Lung (tissue), 12 donors: ENCODE measurements around the gene JOSD2. TPM values are rescaled to one million over a fixed set of nuclear protein-coding genes. Genes with fewer than 3 reads are reported as not detected.

Experiments
- ATAC-seq: fragments of 200-7000 bp; cut with Tn5 transposase; one replicate; pipeline ENCODE4 v1.9.1; 2020; ENCODE audit warnings: moderate number of reproducible peaks; ENCODE audit not compliant: insufficient read depth, low FRiP score
- DNase-seq, 3 donors: peaks; one replicate each; pipeline ENCODE4 v3.0.0-alpha.2; 2013 to 2017
- H3K27ac ChIP-seq, 2 donors: one replicate each; pipeline ENCODE4 v1.5.1; 2013; ENCODE audit warnings: mild to moderate bottlenecking in 2 of 2, moderate library complexity in 2 of 2, control low read depth in 1 of 2, inconsistent platforms in 1 of 2, low read depth in 1 of 2, low read length in 1 of 2
- H3K27me3 ChIP-seq, 3 donors: one replicate each; pipeline ENCODE4 v1.5.1; 2013; ENCODE audit warnings: low read length in 2 of 3; ENCODE audit not compliant: control insufficient read depth in 3 of 3, insufficient read depth in 3 of 3
- H3K36me3 ChIP-seq, 4 donors: one replicate each; pipeline ENCODE4 v1.5.1; 2013; ENCODE audit warnings: low read length in 4 of 4, mild to moderate bottlenecking in 1 of 4, moderate library complexity in 1 of 4; ENCODE audit not compliant: control insufficient read depth in 4 of 4, insufficient read depth in 4 of 4
- H3K4me1 ChIP-seq, 5 donors: one replicate each; pipeline ENCODE4 v1.5.1; 2013; ENCODE audit warnings: low read length in 5 of 5, mild to moderate bottlenecking in 2 of 5, moderate library complexity in 1 of 5; ENCODE audit not compliant: control insufficient read depth in 5 of 5, insufficient read depth in 5 of 5
- H3K4me3 ChIP-seq: one replicate; pipeline ENCODE4 v1.5.1; 2013; ENCODE audit warnings: mild to moderate bottlenecking, control low read depth, moderate library complexity
- H3K9ac ChIP-seq, 2 donors: one replicate each; pipeline ENCODE4 v1.5.1; 2013; ENCODE audit warnings: low read length in 2 of 2, control low read depth in 1 of 2; ENCODE audit not compliant: insufficient read depth in 1 of 2
- H3K9me3 ChIP-seq, 4 donors: one replicate each; pipeline ENCODE4 v1.5.1; 2013; ENCODE audit warnings: low read length in 3 of 4, mild to moderate bottlenecking in 1 of 4, moderate library complexity in 1 of 4; ENCODE audit not compliant: control insufficient read depth in 4 of 4, insufficient read depth in 3 of 4
- WGBS, 2 donors: extraction: QIAGEN DNeasy Blood & Tissue Kit; methylation state at CpG; one replicate each; pipeline ENCODE4 v1.1.7; 2013; 5-methylcytosine and 5-hydroxymethylcytosine counted together
- polyA plus RNA-seq, 2 donors: library from polyadenylated mRNA; stranded (reverse); fragments of 200-250 nt; gene quantifications; one replicate each; pipeline ENCODE4 v1.2.1, GENCODE V29; 2013
- total RNA-seq, 2 donors: library from RNA; depleted of rRNA in 1 of 2; stranded (reverse); fragments of >200 nt in 1 of 2; gene quantifications; one replicate each; pipeline ENCODE4 v1.2.1, GENCODE V29; 2014 to 2021
- TF ChIP-seq, protein P1 (sequence below): IDR thresholded peaks from 2 replicates; pipeline ENCODE4 v1.5.1; 2012; ENCODE audit warnings: mild to moderate bottlenecking; ENCODE audit errors: control extremely low read depth, extremely low read depth
- donor health status: control.
- donor health status: control.
- donor health status: Bipolar disorder and iron deficiency.
- donor health status: healthy.
- donor health status: DM: yes; HTN: yes; CAD: no.

The JOSD2 gene
- total and polyA plus RNA-seq, 4 donors = 9.8 to 76.8 (median 63.5) TPM

DNA sequence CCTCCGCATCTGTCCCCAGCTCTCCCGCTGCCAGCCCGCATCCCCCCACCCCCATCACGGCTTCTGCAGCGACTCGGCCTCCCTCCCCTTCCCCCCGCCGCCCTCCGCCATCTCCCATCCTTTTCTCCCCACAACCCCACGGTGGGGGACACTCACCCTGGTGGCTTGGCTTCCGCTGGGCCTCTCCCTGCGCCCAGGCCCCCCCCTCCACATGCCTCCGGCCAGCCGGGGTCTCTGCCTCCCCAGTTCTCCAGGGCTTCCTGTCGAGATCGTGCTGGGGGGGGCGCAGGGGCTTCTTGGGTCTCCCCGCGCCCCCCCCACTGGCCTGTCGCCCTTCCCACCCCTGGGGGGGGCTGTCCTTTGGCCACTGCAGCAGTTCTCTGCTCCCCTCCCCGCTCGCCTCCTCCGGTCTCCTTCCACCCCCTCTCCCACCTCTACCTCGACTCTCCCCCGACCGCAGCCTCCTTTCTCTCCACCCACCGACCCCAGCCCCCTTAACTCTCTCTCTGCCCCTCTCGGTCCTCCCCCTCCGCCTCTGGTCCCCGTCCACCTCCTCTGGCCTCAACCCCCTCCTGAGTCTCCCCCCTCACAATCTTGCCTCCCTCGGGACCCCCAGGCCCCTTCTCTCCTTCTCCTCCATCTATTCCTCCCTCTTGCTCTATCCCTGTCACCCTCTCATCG is 40.2 kb upstream of the JOSD2 start:
- Histone ChIP-seq H3K27me3 (peaks cover 0 to 25% (median 3%) of the 10 kb centered on the region in 3 donors), H3K4me3 (no peak overlapping the region), H3K4me1 (peaks cover 0 to 21% (median 0%) of the 10 kb centered on the region in 5 donors), H3K27ac (no peak overlapping the region), H3K9ac (peak overlapping the region; percentile 19 to 51), H3K9me3 (peaks cover 0 to 4% (median 0%) of the 10 kb centered on the region in 4 donors), H3K36me3 (no peaks in the 10 kb centered on the region)
- 4 to 5% methylated on average over 31 to 32 of the region's 32 CpGs for WGBS, 2 donors
- ATAC-seq (no peak), DNase-seq (peak in 2 of 3 donors; percentile 24 to 51)
- TF ChIP-seq, protein P1, sequence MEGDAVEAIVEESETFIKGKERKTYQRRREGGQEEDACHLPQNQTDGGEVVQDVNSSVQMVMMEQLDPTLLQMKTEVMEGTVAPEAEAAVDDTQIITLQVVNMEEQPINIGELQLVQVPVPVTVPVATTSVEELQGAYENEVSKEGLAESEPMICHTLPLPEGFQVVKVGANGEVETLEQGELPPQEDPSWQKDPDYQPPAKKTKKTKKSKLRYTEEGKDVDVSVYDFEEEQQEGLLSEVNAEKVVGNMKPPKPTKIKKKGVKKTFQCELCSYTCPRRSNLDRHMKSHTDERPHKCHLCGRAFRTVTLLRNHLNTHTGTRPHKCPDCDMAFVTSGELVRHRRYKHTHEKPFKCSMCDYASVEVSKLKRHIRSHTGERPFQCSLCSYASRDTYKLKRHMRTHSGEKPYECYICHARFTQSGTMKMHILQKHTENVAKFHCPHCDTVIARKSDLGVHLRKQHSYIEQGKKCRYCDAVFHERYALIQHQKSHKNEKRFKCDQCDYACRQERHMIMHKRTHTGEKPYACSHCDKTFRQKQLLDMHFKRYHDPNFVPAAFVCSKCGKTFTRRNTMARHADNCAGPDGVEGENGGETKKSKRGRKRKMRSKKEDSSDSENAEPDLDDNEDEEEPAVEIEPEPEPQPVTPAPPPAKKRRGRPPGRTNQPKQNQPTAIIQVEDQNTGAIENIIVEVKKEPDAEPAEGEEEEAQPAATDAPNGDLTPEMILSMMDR = no peak

DNA sequence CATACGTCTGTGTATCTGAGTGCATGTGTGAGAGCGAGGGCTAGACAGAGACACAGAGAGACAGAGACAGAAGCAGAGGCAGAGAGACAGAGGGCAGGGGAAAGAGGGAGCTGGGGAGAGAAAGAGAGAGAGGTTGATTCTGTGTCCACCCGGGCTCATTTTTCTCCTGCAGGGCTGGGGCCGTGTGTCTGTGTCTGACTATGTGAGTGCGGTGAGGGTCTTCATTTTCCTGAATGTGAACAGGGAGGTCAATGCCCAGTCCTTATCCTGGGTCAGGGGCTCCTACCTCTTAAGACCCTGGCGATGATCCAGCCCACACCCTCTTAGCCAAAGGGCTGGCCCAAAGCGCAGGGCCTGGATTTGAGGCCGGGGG is 39.6 kb upstream of the JOSD2 start:
- Histone ChIP-seq H3K4me1 (peaks cover 0 to 21% (median 0%) of the 10 kb centered on the region in 5 donors), H3K27me3 (peaks cover 0 to 25% (median 3%) of the 10 kb centered on the region in 3 donors), H3K27ac (no peak overlapping the region), H3K9me3 (peaks cover 0 to 4% (median 0%) of the 10 kb centered on the region in 4 donors), H3K36me3 (no peaks in the 10 kb centered on the region), H3K9ac (peak overlapping the region in 1 of 2 donors; percentile 67), H3K4me3 (no peak overlapping the region)
- WGBS, 2 donors = 39 to 43% methylated on average over 6 to 8 of the region's 8 CpGs
- TF ChIP-seq, protein P1 = no peak
- DNase-seq (peak in 1 of 3 donors; percentile 32), ATAC-seq (no peak)

DNA sequence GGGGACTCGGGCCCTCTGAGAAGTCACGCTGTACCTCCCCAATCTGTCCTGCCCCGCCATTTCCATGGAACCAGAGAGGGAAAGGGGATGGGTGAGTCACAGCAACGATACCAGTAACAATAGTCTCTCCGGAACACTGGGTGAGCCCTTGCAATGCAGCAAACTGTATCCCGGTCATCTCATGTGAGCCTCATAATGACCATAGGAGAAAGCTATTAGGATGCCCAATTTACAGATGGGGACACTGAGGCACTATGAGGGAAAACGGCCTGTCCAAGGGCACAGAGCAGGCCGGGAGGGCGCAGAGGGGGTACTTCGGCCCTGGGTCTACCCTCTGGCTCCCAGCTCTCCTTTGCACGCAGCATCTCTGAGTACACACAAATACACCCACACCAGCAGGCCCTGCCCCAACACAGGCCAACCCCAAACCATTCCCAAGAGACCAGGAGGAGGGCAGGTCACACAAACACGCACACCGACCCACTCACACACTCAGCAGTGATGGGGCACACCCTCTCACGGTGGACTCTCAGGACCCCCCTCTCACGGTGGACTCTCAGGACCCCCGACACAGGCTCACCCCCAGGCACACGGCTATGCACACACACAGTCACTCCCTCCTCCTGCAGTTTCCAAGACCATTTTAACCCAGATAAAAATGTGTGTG is 39.1 kb upstream of the JOSD2 start:
- WGBS, 2 donors = 68 to 79% methylated on average over 17 of the region's 17 CpGs
- Histone ChIP-seq H3K4me1 (peaks cover 0 to 21% (median 0%) of the 10 kb centered on the region in 5 donors), H3K27ac (no peak overlapping the region), H3K9me3 (peaks cover 0 to 4% (median 0%) of the 10 kb centered on the region in 4 donors), H3K9ac (peak overlapping the region in 1 of 2 donors; percentile 67), H3K4me3 (no peak overlapping the region), H3K27me3 (peaks cover 0 to 25% (median 3%) of the 10 kb centered on the region in 3 donors), H3K36me3 (no peaks in the 10 kb centered on the region)
- TF ChIP-seq, protein P1 = no peak
- ATAC-seq = no peak
- DNase-seq = no peak
